HG02981 (cell line): Measurements from ENCODE around the gene ARHGDIG.
"Not testable (repeated sequence)": the region's sequence is repeated elsewhere in the genome, so short reads cannot be mapped to it uniquely, and the experiment has no call there.

Source experiments
- ATAC-seq: cut with Tn5 transposase; IDR thresholded peaks from one replicate; pipeline ENCODE4 v1.9.1; 2021; ENCODE audit warnings: mild to moderate bottlenecking, moderate library complexity; ENCODE audit not compliant: unreplicated experiment

ARHGDIG gene

GRCh38 chr16:322476-323143 is 42.2 kb downstream of the ARHGDIG start:
- no peak for ATAC-seq

GRCh38 chr16:324201-324450 is 43.7 kb downstream of the ARHGDIG start:
- no peak for ATAC-seq

- no peak for ATAC-seq
Measured at GRCh38 chr16:324451-325334, 44.3 kb downstream of the ARHGDIG start.

- no peak for ATAC-seq
Measured at GRCh38 chr16:325375-326145, 45.2 kb downstream of the ARHGDIG start.

GRCh38 chr16:330741-331140 is 50.4 kb downstream of the ARHGDIG start:
- ATAC-seq: no peak

GRCh38 chr16:331181-331814 is 50.9 kb downstream of the ARHGDIG start:
- ATAC-seq: not testable (repeated sequence)
